ENCODE measurements around the gene IFITM10.

- TF ChIP-seq POLR2A (IDR thresholded peaks at IDR 0.05; ENCODE audit: low read length) (no peak), GATA1 (IDR thresholded peaks at IDR 0.05; ENCODE audit: low read depth, low read length) (no peak)
Observed at GRCh38 chr11:1736447-1736992, 13.9 kb downstream of the IFITM10 start.
